ENCODE data around the gene PPFIA1.

GRCh38 chr11:70400643-70401042 is 130.2 kb downstream of the PPFIA1 start:
- TF ChIP-seq CTCF (IDR thresholded peaks at IDR 0.05; ENCODE audit: poor library complexity): no peak
- no peak for TF ChIP-seq EZH2 (IDR thresholded peaks at IDR 0.05; ENCODE audit: borderline replicate concordance)

All from hepatocyte (in vitro differentiated cells).